GM12892 (cell line): Measurements from ENCODE around the gene OOSP4A.

Source experiments
- POLR2A ChIP-seq: IDR thresholded peaks from 2 replicates; pipeline ENCODE4 v1.6.1; 2011; ENCODE audit warnings: low read depth, low read length, control low read depth
- POLR2AphosphoS5 ChIP-seq: IDR thresholded peaks from 2 replicates; pipeline ENCODE4 v1.6.1; 2011; ENCODE audit warnings: low read depth, low read length, control low read depth
- TAF1 ChIP-seq: IDR thresholded peaks from 2 replicates; pipeline ENCODE4 v1.6.1; 2011; ENCODE audit warnings: low read depth, mild to moderate bottlenecking, control low read depth, low read length, borderline replicate concordance

DNA sequence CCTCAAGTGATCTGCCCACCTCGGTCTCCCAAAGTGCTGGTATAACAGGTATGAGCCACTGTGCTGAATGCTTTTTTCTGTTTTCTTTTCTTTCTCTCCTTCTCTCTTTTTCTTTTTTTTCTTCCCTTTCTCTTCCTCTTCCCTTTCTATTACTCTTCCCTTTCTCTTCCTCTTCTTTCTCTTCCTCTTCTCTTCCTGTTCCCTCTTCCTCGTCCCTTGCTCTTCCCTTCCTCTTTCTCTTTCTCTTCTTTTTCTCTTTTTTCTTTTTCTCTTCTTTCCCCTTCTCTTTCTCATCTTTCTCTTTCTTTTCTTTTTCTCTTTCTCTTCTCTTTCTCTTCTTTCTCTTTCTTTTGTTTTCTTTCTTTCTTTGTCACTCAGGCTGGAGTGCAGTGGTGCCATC lies 24.4 kb upstream of the OOSP4A start:
- TF ChIP-seq POLR2A (no peak), POLR2AphosphoS5 (no peak), TAF1 (no peak)
